Measurements from ENCODE around the gene INSIG1. TPM values are rescaled to one million over a fixed set of nuclear protein-coding genes. Genes with fewer than 3 reads are reported as not detected.

INSIG1 gene
- total and polyA plus RNA-seq, 2 donors: 38.1 to 72.2 TPM

GRCh38 chr7:155284496-155285274, 13.0 kb upstream of the INSIG1 start:
- DNase-seq (ENCODE audit: extremely low spot score): no peak
- no peak overlapping the region for H3K27ac ChIP-seq (ENCODE audit: low read depth)
- no peaks in the 10 kb centered on the region for H3K4me1 ChIP-seq (ENCODE audit: insufficient read depth)
- WGBS: 82% methylated on average over 10 of the region's 10 CpGs
- H3K36me3 ChIP-seq (ENCODE audit: insufficient read depth): no peaks in the 10 kb centered on the region
- H3K4me3 ChIP-seq (ENCODE audit: low read depth, low read length): no peak overlapping the region

GRCh38 chr7:155285423-155285822, 12.3 kb upstream of the INSIG1 start:
- 95% methylated on average over 7 of the region's 7 CpGs for WGBS
- Histone ChIP-seq H3K4me1 (ENCODE audit: insufficient read depth) (no peaks in the 10 kb centered on the region), H3K36me3 (ENCODE audit: insufficient read depth) (no peaks in the 10 kb centered on the region), H3K27ac (ENCODE audit: low read depth) (no peak overlapping the region), H3K4me3 (ENCODE audit: low read depth, low read length) (no peak overlapping the region)
- no peak for DNase-seq (ENCODE audit: extremely low spot score)

- Histone ChIP-seq H3K4me1 (ENCODE audit: insufficient read depth) (no peaks in the 10 kb centered on the region), H3K27ac (ENCODE audit: low read depth) (no peak overlapping the region), H3K4me3 (ENCODE audit: low read depth, low read length) (no peak overlapping the region), H3K36me3 (ENCODE audit: insufficient read depth) (no peaks in the 10 kb centered on the region)
- 80% methylated on average over 11 of the region's 11 CpGs for WGBS
- no peak for DNase-seq (ENCODE audit: extremely low spot score)
These were observed 11.8 kb upstream of the INSIG1 start for GRCh38 chr7:155285833-155286232.

- no peaks in the 10 kb centered on the region for H3K36me3 ChIP-seq (ENCODE audit: insufficient read depth)
- H3K27ac ChIP-seq (ENCODE audit: low read depth): no peak overlapping the region
- no peak overlapping the region for H3K4me3 ChIP-seq (ENCODE audit: low read depth, low read length)
- H3K4me1 ChIP-seq (ENCODE audit: insufficient read depth): no peaks in the 10 kb centered on the region
- DNase-seq (ENCODE audit: extremely low spot score): no peak
- WGBS: 74% methylated on average over 8 of the region's 8 CpGs
These were observed 11.0 kb upstream of the INSIG1 start for GRCh38 chr7:155286686-155287085.

GRCh38 chr7:155287284-155287935, 10.3 kb upstream of the INSIG1 start:
- no peaks in the 10 kb centered on the region for H3K36me3 ChIP-seq (ENCODE audit: insufficient read depth)
- H3K4me3 ChIP-seq (ENCODE audit: low read depth, low read length): no peak overlapping the region
- DNase-seq (ENCODE audit: extremely low spot score): no peak
- H3K4me1 ChIP-seq (ENCODE audit: insufficient read depth): no peaks in the 10 kb centered on the region
- WGBS: 89% methylated on average over 26 of the region's 26 CpGs
- no peak overlapping the region for H3K27ac ChIP-seq (ENCODE audit: low read depth)

GRCh38 chr7:155288055-155288454, 9.6 kb upstream of the INSIG1 start:
- 95% methylated on average over 18 of the region's 18 CpGs for WGBS
- no peaks in the 10 kb centered on the region for H3K36me3 ChIP-seq (ENCODE audit: insufficient read depth)
- H3K27ac ChIP-seq (ENCODE audit: low read depth): no peak overlapping the region
- no peaks in the 10 kb centered on the region for H3K4me1 ChIP-seq (ENCODE audit: insufficient read depth)
- no peak overlapping the region for H3K4me3 ChIP-seq (ENCODE audit: low read depth, low read length)
- DNase-seq (ENCODE audit: extremely low spot score): no peak

GRCh38 chr7:155289107-155289506, 8.6 kb upstream of the INSIG1 start:
- H3K36me3 ChIP-seq (ENCODE audit: insufficient read depth): no peaks in the 10 kb centered on the region
- H3K4me3 ChIP-seq (ENCODE audit: low read depth, low read length): no peak overlapping the region
- H3K4me1 ChIP-seq (ENCODE audit: insufficient read depth): no peaks in the 10 kb centered on the region
- DNase-seq (ENCODE audit: extremely low spot score): no peak
- 75% methylated on average over 7 of the region's 7 CpGs for WGBS
- H3K27ac ChIP-seq (ENCODE audit: low read depth): no peak overlapping the region

- WGBS: 89% methylated on average over 11 of the region's 11 CpGs
- Histone ChIP-seq H3K27ac (ENCODE audit: low read depth) (no peak overlapping the region), H3K4me3 (ENCODE audit: low read depth, low read length) (no peak overlapping the region), H3K36me3 (ENCODE audit: insufficient read depth) (no peaks in the 10 kb centered on the region), H3K4me1 (ENCODE audit: insufficient read depth) (no peaks in the 10 kb centered on the region)
- no peak for DNase-seq (ENCODE audit: extremely low spot score)
These were observed 7.7 kb upstream of the INSIG1 start for GRCh38 chr7:155289949-155290501.

- DNase-seq (ENCODE audit: extremely low spot score): no peak
- Histone ChIP-seq H3K27ac (ENCODE audit: low read depth) (no peak overlapping the region), H3K4me3 (ENCODE audit: low read depth, low read length) (no peak overlapping the region), H3K36me3 (ENCODE audit: insufficient read depth) (no peaks in the 10 kb centered on the region), H3K4me1 (ENCODE audit: insufficient read depth) (no peaks in the 10 kb centered on the region)
- WGBS: 69% methylated on average over 5 of the region's 5 CpGs
These were observed 6.6 kb upstream of the INSIG1 start for GRCh38 chr7:155291045-155291530.

GRCh38 chr7:155291729-155292128, 5.9 kb upstream of the INSIG1 start:
- 82% methylated on average over 5 of the region's 5 CpGs for WGBS
- Histone ChIP-seq H3K27ac (ENCODE audit: low read depth) (no peak overlapping the region), H3K4me3 (ENCODE audit: low read depth, low read length) (no peak overlapping the region), H3K36me3 (ENCODE audit: insufficient read depth) (no peaks in the 10 kb centered on the region), H3K4me1 (ENCODE audit: insufficient read depth) (no peaks in the 10 kb centered on the region)
- no peak for DNase-seq (ENCODE audit: extremely low spot score)

GRCh38 chr7:155292680-155293226, 4.9 kb upstream of the INSIG1 start:
- no peak for DNase-seq (ENCODE audit: extremely low spot score)
- Histone ChIP-seq H3K36me3 (ENCODE audit: insufficient read depth) (no peaks in the 10 kb centered on the region), H3K4me1 (ENCODE audit: insufficient read depth) (no peaks in the 10 kb centered on the region), H3K4me3 (ENCODE audit: low read depth, low read length) (no peak overlapping the region), H3K27ac (ENCODE audit: low read depth) (no peak overlapping the region)
- 78% methylated on average over 7 of the region's 7 CpGs for WGBS

- WGBS: 87% methylated on average over 8 of the region's 8 CpGs
- Histone ChIP-seq H3K4me3 (ENCODE audit: low read depth, low read length) (no peak overlapping the region), H3K27ac (ENCODE audit: low read depth) (no peak overlapping the region), H3K4me1 (ENCODE audit: insufficient read depth) (no peaks in the 10 kb centered on the region), H3K36me3 (ENCODE audit: insufficient read depth) (no peaks in the 10 kb centered on the region)
- DNase-seq (ENCODE audit: extremely low spot score): no peak
These were observed 3.8 kb upstream of the INSIG1 start for GRCh38 chr7:155293721-155294510.

- no peak for DNase-seq (ENCODE audit: extremely low spot score)
- no peaks in the 10 kb centered on the region for H3K36me3 ChIP-seq (ENCODE audit: insufficient read depth)
- WGBS: 87% methylated on average over 6 of the region's 6 CpGs
- no peak overlapping the region for H3K4me3 ChIP-seq (ENCODE audit: low read depth, low read length)
- H3K27ac ChIP-seq (ENCODE audit: low read depth): no peak overlapping the region
- H3K4me1 ChIP-seq (ENCODE audit: insufficient read depth): no peaks in the 10 kb centered on the region
These were observed 3.2 kb upstream of the INSIG1 start for GRCh38 chr7:155294511-155294778.

All from urinary bladder (tissue), 4 donors.